AG04450 (cell line): ENCODE results near the gene KRT15. TPM values are rescaled to one million over a fixed set of nuclear protein-coding genes. Genes with fewer than 3 reads are reported as not detected.
A peak's percentile ranks its signal among the peaks of the same experiment; 100 is the strongest.

ENCODE experiments used
- CTCF ChIA-PET: fragments of 300-600, 350-600 bp; formaldehyde crosslinking; extraction: SDS; loops from one replicate; lab custom pipeline; 2022; ENCODE audit warnings: antibody characterized with exemption, inconsistent platforms; lab: Charles Lee
- POLR2A ChIA-PET: fragments of 350-600 bp; formaldehyde crosslinking; extraction: SDS; loops from one replicate; lab custom pipeline; 2021; ENCODE audit warnings: antibody characterized with exemption, inconsistent platforms; lab: Yijun Ruan, JAX
- DNase-seq: peaks from one replicate; pipeline ENCODE4 v3.0.0-alpha.2; 2011; ENCODE audit warnings: low read depth, low spot score
- H3K27ac ChIP-seq: one replicate; pipeline ENCODE4 v1.5.1; 2012; ENCODE audit warnings: low read depth, low read length, control low read depth
- H3K27me3 ChIP-seq: one replicate; pipeline ENCODE4 v1.6.0; 2012; ENCODE audit warnings: low read length; ENCODE audit not compliant: control insufficient read depth, insufficient read depth
- H3K4me3 ChIP-seq: 2 replicates; pipeline ENCODE4 v1.5.1; 2011; ENCODE audit warnings: mild to moderate bottlenecking, low read depth, low read length, control low read depth
- H3K9me3 ChIP-seq: 2 replicates; pipeline ENCODE4 v1.5.1; 2012; ENCODE audit warnings: low read length; ENCODE audit not compliant: control insufficient read depth, insufficient read depth
- CTCF ChIP-seq: IDR thresholded peaks from 2 replicates; pipeline ENCODE4 v1.5.1; 2011; ENCODE audit warnings: low read depth, low read length, control low read depth, inconsistent platforms
- polyA plus RNA-seq: library from polyadenylated mRNA; depleted of rRNA; stranded (reverse); fragments of >200 nt; gene quantifications from 2 replicates; pipeline ENCODE4 v1.2.3, GENCODE V29; 2011

KRT15 gene
- polyA plus RNA-seq, 1 experiment = 1.4 TPM

- no peak overlapping the region for H3K4me3 ChIP-seq
- CTCF ChIA-PET = interaction anchor here (0.6 to 9.3 kb wide), 141 partner anchors 9 to 934 kb away, joined by 3 to 251 read pairs (median 5); partner anchors contain the start of genes EIF1, KRT10, KRT12 and KRT19
These were observed 30.3 kb upstream of the KRT15 start for GRCh38 chr17:41548844-41549595.

GRCh38 chr17:41547921-41548843, 29.5 kb upstream of the KRT15 start:
- ChIA-PET CTCF (interaction anchor here (0.6 to 9.3 kb wide), 112 partner anchors 9 to 933 kb away, joined by 3 to 251 read pairs (median 6); partner anchors contain the start of genes KRT10, KRT19, KRT20 and KRTAP2-3), POLR2A (interaction anchor here (1.0 to 2.4 kb wide), 5 partner anchors 8 to 691 kb away, joined by 4 to 11 read pairs (median 5); partner anchors contain the start of genes EIF1 and KRTAP2-3)
- Histone ChIP-seq H3K27me3 (no peaks in the 10 kb centered on the region), H3K27ac (peak overlapping the region; percentile 85), H3K9me3 (peaks cover 9% of the 10 kb centered on the region), H3K4me3 (no peak overlapping the region)
- peak; percentile 89 for DNase-seq
- no peak for TF ChIP-seq CTCF

More at GRCh38 chr17:41548844-41549595, 30.3 kb upstream of the KRT15 start:
- peak; percentile 86 for TF ChIP-seq CTCF
- POLR2A ChIA-PET = interaction anchor here (1.0 to 2.4 kb wide), 5 partner anchors 9 to 692 kb away, joined by 4 to 11 read pairs (median 5); partner anchors contain the start of genes EIF1 and KRTAP2-3
- DNase-seq = peak; percentile 77
- Histone ChIP-seq H3K27ac (peak overlapping the region; percentile 85), H3K27me3 (no peaks in the 10 kb centered on the region), H3K9me3 (peaks cover 9% of the 10 kb centered on the region)

- CTCF ChIA-PET = interaction anchor here (1.9 to 9.3 kb wide), 12 partner anchors 11 to 743 kb away, joined by 7 to 251 read pairs (median 31); no protein-coding TSS in a partner anchor
- no peak for DNase-seq
- H3K27me3 ChIP-seq = no peaks in the 10 kb centered on the region
These were observed 28.7 kb upstream of the KRT15 start for GRCh38 chr17:41547378-41547841.

GRCh38 chr17:41546819-41547218, 28.1 kb upstream of the KRT15 start:
- Histone ChIP-seq H3K4me3 (no peak overlapping the region), H3K27me3 (no peaks in the 10 kb centered on the region), H3K27ac (no peak overlapping the region), H3K9me3 (peaks cover 9% of the 10 kb centered on the region)
- ChIA-PET CTCF (interaction anchor here (3.3 to 9.3 kb wide), 3 partner anchors 100 to 637 kb away, joined by 26 to 251 read pairs (median 93); no protein-coding TSS in a partner anchor), POLR2A (no interaction called here)
- DNase-seq = no peak
- no peak for TF ChIP-seq CTCF

More at GRCh38 chr17:41547378-41547841, 28.7 kb upstream of the KRT15 start:
- no peak for TF ChIP-seq CTCF
- Histone ChIP-seq H3K9me3 (peaks cover 9% of the 10 kb centered on the region), H3K27ac (peak overlapping the region; percentile 85), H3K4me3 (no peak overlapping the region)
- POLR2A ChIA-PET = no interaction called here
